GM12874 (cell line): Measurements from ENCODE around the gene TCF12.

Experiments used
- CTCF ChIP-seq: IDR thresholded peaks from 2 replicates; pipeline ENCODE4 v1.5.1; 2011; ENCODE audit warnings: low read depth, mild to moderate bottlenecking, control low read depth, low read length, moderate library complexity; ENCODE audit not compliant: insufficient read depth

Gene TCF12

GRCh38 chr15:57217778-57218598 is 299.5 kb downstream of the TCF12 start:
- no peak for TF ChIP-seq CTCF

DNA sequence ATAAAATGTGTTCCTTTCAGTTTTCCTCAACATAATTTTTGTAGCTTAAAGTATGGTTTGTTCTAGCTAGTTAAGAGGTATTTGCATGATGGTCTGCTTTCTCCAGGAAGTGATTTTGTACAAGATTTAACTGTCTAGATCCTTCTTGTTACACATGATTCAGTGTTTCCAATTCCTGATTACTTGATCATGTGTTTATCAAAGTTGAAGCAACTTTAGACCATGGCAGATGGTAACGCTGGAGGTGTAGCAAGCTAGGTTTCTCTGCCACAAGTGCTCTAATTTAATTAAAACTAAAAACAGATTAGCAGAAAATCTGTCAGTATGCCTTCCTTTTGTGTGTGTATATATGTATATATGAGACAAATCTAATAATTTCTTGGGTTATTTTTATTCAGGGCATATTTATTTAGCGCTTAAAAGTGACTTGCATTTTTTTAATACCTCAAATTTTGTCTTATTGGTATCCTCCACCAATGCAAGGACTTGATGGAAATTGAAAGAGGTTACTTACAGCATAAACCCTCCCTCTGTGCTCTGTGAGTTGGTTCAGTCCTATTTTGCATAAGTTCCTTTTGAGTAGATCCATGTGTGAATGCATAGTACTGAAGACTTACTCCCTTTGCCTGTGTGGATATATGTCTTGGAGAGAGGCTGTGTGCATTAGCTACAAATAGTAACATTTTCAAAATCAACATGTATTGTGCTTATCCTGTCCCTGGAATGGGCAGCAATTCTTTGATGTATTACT is 300.6 kb downstream of the TCF12 start:
- no peak for TF ChIP-seq CTCF

GRCh38 chr15:57220205-57220604 is 301.8 kb downstream of the TCF12 start:
- no peak for TF ChIP-seq CTCF

GRCh38 chr15:57221134-57221533 is 302.7 kb downstream of the TCF12 start:
- TF ChIP-seq CTCF, result no peak

GRCh38 chr15:57223345-57223744 is 304.9 kb downstream of the TCF12 start:
- no peak for TF ChIP-seq CTCF

DNA sequence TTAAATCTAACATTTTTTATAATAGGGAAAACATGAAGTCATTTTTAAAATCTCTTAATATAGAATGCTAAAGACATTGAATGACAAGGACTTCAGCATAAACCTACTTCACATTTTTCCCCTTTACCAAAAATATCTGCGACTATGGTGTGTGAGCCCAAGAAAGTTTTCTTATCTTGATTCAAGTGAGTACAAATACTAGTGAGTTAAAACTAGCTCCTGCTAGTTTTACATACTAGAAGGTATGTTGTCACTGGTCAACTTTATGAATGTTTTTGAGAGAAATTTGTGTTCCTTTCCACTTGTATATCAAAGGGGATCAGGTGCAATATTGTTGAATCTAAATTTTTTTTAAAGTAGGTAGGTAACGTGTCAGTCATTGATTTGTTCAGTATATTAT is 305.4 kb downstream of the TCF12 start:
- no peak for TF ChIP-seq CTCF

- no peak for TF ChIP-seq CTCF
Measured at GRCh38 chr15:57224664-57225063, 306.2 kb downstream of the TCF12 start.
